ENCODE data around the gene BCL2L14. TPM values are rescaled to one million over a fixed set of nuclear protein-coding genes. Genes with fewer than 3 reads are reported as not detected.

BCL2L14 gene
- total RNA-seq, 2 donors from 2014 or later = not detected

- H3K27ac ChIP-seq = no peak overlapping the region
- no peak for TF ChIP-seq CTCF (IDR thresholded peaks at IDR 0.05)
- no peak overlapping the region for H3K4me3 ChIP-seq
- H3K36me3 ChIP-seq = no peaks in the 10 kb centered on the region
- no peaks in the 10 kb centered on the region for H3K4me1 ChIP-seq
- H3K27me3 ChIP-seq = no peaks in the 10 kb centered on the region
- DNase-seq (ENCODE audit: low spot score) = peak; percentile 23
- H3K9me3 ChIP-seq = peaks cover 0 to 7% of the 10 kb centered on the region in 2 donors
Measured at GRCh38 chr12:12028668-12029402, 41.9 kb upstream of the BCL2L14 start.

GRCh38 chr12:12029653-12030052 is 41.1 kb upstream of the BCL2L14 start:
- no peak overlapping the region for H3K27ac ChIP-seq
- TF ChIP-seq CTCF (IDR thresholded peaks at IDR 0.05) = no peak
- no peaks in the 10 kb centered on the region for H3K27me3 ChIP-seq
- no peaks in the 10 kb centered on the region for H3K36me3 ChIP-seq
- H3K9me3 ChIP-seq = peaks cover 0 to 7% of the 10 kb centered on the region in 2 donors
- H3K4me3 ChIP-seq = no peak overlapping the region
- DNase-seq (ENCODE audit: low spot score) = no peak
- H3K4me1 ChIP-seq = no peaks in the 10 kb centered on the region

- Histone ChIP-seq H3K4me3 (peak overlapping the region in 1 of 2 donors; percentile 46), H3K36me3 (no peaks in the 10 kb centered on the region), H3K27me3 (no peaks in the 10 kb centered on the region), H3K4me1 (no peaks in the 10 kb centered on the region), H3K27ac (peak overlapping the region in 1 of 2 donors; percentile 56), H3K9me3 (no peaks in the 10 kb centered on the region)
- no peak for TF ChIP-seq CTCF (IDR thresholded peaks at IDR 0.05)
- peak; percentile 28 for DNase-seq (ENCODE audit: low spot score)
Measured at GRCh38 chr12:12032260-12032791, 38.4 kb upstream of the BCL2L14 start.

- peak; percentile 50 to 92 for TF ChIP-seq CTCF (IDR thresholded peaks at IDR 0.05)
- no peaks in the 10 kb centered on the region for H3K9me3 ChIP-seq
Measured at GRCh38 chr12:12032851-12033797, 37.6 kb upstream of the BCL2L14 start.

GRCh38 chr12:12033824-12034223 is 36.9 kb upstream of the BCL2L14 start:
- Histone ChIP-seq H3K27me3 (no peaks in the 10 kb centered on the region), H3K4me3 (no peak overlapping the region), H3K36me3 (no peaks in the 10 kb centered on the region), H3K27ac (no peak overlapping the region), H3K4me1 (no peaks in the 10 kb centered on the region), H3K9me3 (no peaks in the 10 kb centered on the region)
- DNase-seq (ENCODE audit: low spot score) = no peak
- no peak for TF ChIP-seq CTCF (IDR thresholded peaks at IDR 0.05)

More at GRCh38 chr12:12032851-12033797, 37.6 kb upstream of the BCL2L14 start:
- peak overlapping the region; percentile 18 to 46 for H3K4me3 ChIP-seq
- no peaks in the 10 kb centered on the region for H3K36me3 ChIP-seq
- no peaks in the 10 kb centered on the region for H3K4me1 ChIP-seq
- peak; percentile 79 for DNase-seq (ENCODE audit: low spot score)
- H3K27me3 ChIP-seq = no peaks in the 10 kb centered on the region
- H3K27ac ChIP-seq = peak overlapping the region; percentile 56 to 58
